ENCODE data around the gene CHAC1.

Gene CHAC1

DNA sequence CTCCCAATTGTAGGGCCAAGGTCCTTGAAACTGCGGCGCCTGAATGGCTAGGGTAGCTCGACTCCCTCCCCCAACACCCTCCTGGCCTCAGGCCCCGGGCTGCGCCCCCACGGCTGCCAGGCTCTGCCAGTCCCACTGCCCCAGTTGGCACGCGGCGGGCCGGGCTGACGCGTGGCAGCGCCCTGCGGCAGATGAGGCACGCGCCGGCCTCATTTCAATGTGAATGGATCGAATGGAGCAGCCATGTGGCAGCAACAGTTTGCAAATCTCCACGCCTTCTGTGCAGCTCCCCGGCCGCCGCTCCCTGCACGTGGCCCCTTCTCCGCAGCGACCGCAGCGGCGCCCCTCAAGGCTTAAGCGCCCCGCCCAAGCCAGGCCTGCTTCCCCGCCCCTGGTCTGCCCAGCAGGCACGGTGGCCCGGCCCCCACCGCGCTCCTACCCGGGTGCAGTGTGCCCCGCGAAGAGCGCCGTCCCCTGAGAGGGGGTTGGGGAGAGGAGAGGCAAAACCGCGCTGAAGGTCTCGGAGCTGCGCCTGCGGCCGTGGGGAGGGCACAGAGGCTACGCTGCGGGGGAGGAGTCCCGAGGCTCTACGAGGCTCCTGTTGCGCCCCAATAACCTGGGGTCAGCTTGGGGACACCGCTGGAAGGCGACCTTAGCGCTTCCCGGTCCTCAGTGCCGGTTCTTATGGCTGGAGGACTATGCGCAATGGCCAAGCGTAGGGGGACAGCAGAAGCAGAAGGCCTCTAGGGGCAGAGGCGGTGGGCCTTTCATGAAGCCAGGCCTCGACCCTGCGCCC, 27.2 kb upstream of the CHAC1 start:
- no peaks in the 10 kb centered on the region for H3K36me3 ChIP-seq (ENCODE audit: control insufficient read depth, insufficient read depth, low read length, severe bottlenecking)
- H3K4me1 ChIP-seq (ENCODE audit: control insufficient read depth, insufficient read depth, low read length) = peaks cover 21% of the 10 kb centered on the region
- H3K9ac ChIP-seq (ENCODE audit: low read length) = no peak overlapping the region
- H3K9me3 ChIP-seq (ENCODE audit: control insufficient read depth, low read length) = no peaks in the 10 kb centered on the region
- H3K4me3 ChIP-seq (ENCODE audit: low read length) = peak overlapping the region; percentile 52
- DNase-seq (ENCODE audit: low read depth) = no peak
- H3K27me3 ChIP-seq (replicated peaks; ENCODE audit: control insufficient read depth, insufficient read depth, low read length) = peaks cover 60% of the 10 kb centered on the region

DNA sequence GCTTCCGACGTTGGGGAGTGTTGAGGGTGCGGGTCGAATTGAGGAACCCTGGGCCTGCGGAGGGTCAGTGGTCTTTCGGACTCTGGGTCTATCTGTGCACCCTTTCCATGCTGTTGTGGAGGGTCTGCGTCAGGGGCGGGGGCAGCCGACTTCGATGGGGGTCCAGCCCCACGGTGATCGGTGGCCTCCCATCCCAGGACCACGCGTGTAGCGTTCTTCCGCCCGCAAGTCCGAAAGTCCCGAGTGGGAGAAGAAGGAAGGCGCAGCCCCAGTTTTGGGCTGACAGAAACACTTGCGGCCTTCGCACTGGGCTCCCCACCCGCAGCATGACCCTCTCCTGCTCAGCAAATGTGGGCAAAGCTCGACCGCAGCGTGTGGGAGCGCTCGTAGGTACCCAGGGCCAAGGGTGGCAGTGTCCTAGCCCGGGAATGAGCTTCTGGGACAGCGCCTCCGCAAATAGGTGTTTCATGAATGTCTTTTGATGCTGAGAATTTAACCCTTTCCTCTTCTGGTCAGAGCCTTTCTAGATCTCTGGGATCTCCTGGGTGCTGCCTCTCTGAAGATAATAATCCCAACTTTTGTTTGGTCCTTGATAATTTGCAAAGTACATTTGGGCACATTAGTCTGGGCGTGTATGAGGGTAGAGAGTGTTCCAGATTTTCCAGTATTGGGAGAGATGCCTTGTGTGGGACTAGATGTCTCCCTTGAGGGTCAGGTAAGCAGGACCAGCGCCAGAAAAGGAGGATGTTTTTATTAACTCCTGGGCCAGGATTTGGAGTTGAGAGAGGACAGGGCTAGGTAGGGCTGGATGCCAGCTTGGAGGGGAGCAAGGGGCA, 26.4 kb upstream of the CHAC1 start:
- peak overlapping the region; percentile 52 for H3K4me3 ChIP-seq (ENCODE audit: low read length)
- H3K27me3 ChIP-seq (replicated peaks; ENCODE audit: control insufficient read depth, insufficient read depth, low read length) = peaks cover 68% of the 10 kb centered on the region
- DNase-seq (ENCODE audit: low read depth) = no peak
- H3K36me3 ChIP-seq (ENCODE audit: control insufficient read depth, insufficient read depth, low read length, severe bottlenecking) = no peaks in the 10 kb centered on the region
- no peak overlapping the region for H3K9ac ChIP-seq (ENCODE audit: low read length)
- H3K9me3 ChIP-seq (ENCODE audit: control insufficient read depth, low read length) = no peaks in the 10 kb centered on the region
- H3K4me1 ChIP-seq (ENCODE audit: control insufficient read depth, insufficient read depth, low read length) = peaks cover 21% of the 10 kb centered on the region

DNA sequence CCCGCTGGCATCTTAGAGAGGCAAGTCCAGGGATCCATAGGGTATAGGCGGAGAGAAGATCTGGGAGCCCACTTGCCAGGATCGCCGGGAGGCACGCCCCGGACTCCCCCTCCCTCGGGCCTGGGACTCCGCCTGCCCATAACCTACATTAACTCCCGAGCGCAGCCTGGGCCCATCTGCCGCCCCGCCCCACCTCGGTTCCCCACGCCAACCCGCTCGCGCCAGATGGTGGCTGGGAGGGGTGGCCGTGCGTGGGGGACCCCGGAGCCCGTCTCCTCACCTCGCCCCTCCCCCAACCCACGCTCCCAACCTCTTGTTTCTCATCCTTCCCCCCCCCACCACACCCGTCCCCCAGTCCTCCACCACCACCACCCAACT, 25.8 kb upstream of the CHAC1 start:
- H3K4me3 ChIP-seq (ENCODE audit: low read length) = no peak overlapping the region
- H3K9me3 ChIP-seq (ENCODE audit: control insufficient read depth, low read length) = no peaks in the 10 kb centered on the region
- no peak overlapping the region for H3K9ac ChIP-seq (ENCODE audit: low read length)
- peaks cover 74% of the 10 kb centered on the region for H3K27me3 ChIP-seq (replicated peaks; ENCODE audit: control insufficient read depth, insufficient read depth, low read length)
- DNase-seq (ENCODE audit: low read depth) = no peak
- no peaks in the 10 kb centered on the region for H3K36me3 ChIP-seq (ENCODE audit: control insufficient read depth, insufficient read depth, low read length, severe bottlenecking)
- peaks cover 21% of the 10 kb centered on the region for H3K4me1 ChIP-seq (ENCODE audit: control insufficient read depth, insufficient read depth, low read length)

DNA sequence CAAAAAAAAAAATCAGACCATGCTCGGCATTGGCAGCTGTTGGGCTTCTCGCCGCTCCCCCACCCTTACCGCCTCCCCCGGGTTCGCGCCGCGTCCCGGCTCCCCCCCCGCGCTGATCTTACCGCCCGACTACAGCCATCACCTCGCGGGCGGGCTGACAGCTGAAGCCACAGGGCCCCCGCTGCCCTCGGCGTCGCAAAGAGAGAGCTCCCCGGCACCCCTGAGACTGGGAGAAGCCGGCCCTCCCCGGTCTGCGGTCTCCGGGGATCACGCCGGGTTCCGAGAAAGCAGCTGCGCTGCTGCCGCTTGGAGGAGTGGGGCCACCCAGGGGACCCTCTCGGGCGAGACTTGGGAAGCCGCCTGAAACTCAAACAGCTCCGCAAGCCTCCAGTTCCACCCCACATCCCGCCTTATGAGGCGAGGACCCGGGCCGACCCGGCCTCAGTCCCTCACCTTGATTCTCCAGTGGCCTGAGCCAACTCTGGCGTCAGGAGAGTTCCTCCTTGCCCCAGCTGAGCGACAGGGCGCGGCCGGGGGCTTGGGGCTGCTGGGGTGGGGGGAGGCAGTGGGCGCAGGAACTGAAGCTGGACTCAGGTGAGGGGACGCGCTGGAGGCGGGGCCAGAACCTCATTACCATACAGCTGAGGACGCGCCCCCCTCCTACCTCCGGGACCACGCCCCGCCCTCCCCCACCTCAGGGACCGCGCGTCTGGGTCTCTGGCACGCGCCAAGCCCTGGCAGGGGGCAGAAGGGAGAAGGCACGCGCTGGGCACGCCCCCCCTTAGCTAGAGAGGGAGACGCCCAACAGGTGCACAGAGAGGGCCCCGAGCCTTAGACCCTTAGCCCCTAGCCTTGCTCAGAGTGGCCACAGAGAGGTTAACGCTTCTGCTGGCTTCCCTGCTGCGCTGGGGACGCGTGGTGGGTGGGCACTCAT, 25.1 kb upstream of the CHAC1 start:
- Histone ChIP-seq H3K27me3 (replicated peaks; ENCODE audit: control insufficient read depth, insufficient read depth, low read length) (peaks cover 79% of the 10 kb centered on the region), H3K9me3 (ENCODE audit: control insufficient read depth, low read length) (no peaks in the 10 kb centered on the region), H3K36me3 (ENCODE audit: control insufficient read depth, insufficient read depth, low read length, severe bottlenecking) (no peaks in the 10 kb centered on the region), H3K4me3 (ENCODE audit: low read length) (no peak overlapping the region), H3K4me1 (ENCODE audit: control insufficient read depth, insufficient read depth, low read length) (peaks cover 21% of the 10 kb centered on the region), H3K9ac (ENCODE audit: low read length) (no peak overlapping the region)
- DNase-seq (ENCODE audit: low read depth) = peak; percentile 36

DNA sequence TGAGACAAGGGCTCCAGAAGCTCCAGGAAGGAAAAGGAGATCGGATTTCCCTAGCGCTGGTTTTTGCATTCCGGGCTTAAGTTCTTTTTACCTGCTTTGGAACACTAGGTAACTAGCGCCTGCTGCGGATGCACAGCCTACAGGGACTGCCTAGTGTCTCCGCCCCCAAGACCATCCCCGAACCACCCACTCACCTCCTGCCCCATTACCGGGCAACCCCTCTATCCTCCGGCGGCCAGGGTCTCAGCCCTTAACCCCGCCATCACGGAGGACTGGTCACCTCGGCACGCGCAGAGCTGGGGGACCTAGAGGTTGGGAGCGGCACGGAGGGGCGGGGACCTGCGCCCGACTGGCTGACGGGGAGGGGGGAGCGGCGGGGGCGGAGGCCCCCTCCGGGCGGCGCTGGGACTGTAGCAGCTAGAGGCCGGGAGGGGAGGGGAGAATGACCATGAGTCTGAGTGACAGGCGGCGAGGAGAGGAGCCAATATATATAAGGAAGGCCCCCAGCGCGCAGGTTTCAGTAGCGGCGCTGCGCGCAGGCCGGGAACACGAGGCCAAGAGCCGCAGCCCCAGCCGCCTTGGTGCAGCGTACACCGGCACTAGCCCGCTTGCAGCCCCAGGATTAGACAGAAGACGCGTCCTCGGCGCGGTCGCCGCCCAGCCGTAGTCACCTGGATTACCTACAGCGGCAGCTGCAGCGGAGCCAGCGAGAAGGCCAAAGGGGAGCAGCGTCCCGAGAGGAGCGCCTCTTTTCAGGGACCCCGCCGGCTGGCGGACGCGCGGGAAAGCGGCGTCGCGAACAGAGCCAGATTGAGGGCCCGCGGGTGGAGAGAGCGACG, 24.2 kb upstream of the CHAC1 start, which contains the start of gene DLL4:
Gene DLL4 (plus strand): TSS at position 520 of the 839 bp plus-strand sequence. CDS start 329 bp downstream, outside the sequence.
- H3K4me1 ChIP-seq (ENCODE audit: control insufficient read depth, insufficient read depth, low read length) = peaks cover 21% of the 10 kb centered on the region
- no peak within 1 kb of the TSS for H3K9ac ChIP-seq (ENCODE audit: low read length)
- H3K9me3 ChIP-seq (ENCODE audit: control insufficient read depth, low read length) = no peaks in the 10 kb centered on the region
- H3K4me3 ChIP-seq (ENCODE audit: low read length) = peak within 1 kb of the TSS; percentile 35
- H3K27me3 ChIP-seq (replicated peaks; ENCODE audit: control insufficient read depth, insufficient read depth, low read length) = peaks cover 71% of the 10 kb centered on the region
- H3K36me3 ChIP-seq (ENCODE audit: control insufficient read depth, insufficient read depth, low read length, severe bottlenecking) = no peaks in the 10 kb centered on the region
- peak; percentile 65 for DNase-seq (ENCODE audit: low read depth)

DNA sequence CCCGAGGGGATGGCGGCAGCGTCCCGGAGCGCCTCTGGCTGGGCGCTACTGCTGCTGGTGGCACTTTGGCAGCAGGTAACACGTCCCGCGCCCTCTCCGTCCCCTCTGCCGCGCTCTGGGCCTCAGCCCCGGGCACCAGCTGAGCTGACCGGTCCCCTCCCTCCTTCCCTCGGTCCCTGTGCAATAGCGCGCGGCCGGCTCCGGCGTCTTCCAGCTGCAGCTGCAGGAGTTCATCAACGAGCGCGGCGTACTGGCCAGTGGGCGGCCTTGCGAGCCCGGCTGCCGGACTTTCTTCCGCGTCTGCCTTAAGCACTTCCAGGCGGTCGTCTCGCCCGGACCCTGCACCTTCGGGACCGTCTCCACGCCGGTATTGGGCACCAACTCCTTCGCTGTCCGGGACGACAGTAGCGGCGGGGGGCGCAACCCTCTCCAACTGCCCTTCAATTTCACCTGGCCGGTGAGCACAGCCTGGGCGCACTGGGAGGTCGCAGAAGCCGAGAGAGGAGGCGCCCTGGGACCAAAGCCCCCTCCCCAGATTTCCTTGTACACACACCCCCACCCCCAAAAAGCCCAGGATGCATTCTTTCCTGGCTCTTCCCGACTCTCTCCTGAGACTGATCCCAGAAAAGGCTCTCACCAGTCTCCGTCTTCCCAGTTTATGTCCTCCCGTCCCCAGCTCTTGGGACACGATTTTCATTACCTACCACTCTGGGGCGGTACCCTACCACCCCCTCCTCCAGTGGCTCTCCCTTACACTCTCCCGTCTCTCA, 23.4 kb upstream of the CHAC1 start:
- no peaks in the 10 kb centered on the region for H3K9me3 ChIP-seq (ENCODE audit: control insufficient read depth, low read length)
- peaks cover 21% of the 10 kb centered on the region for H3K4me1 ChIP-seq (ENCODE audit: control insufficient read depth, insufficient read depth, low read length)
- peak; percentile 81 for DNase-seq (ENCODE audit: low read depth)
- H3K36me3 ChIP-seq (ENCODE audit: control insufficient read depth, insufficient read depth, low read length, severe bottlenecking) = no peaks in the 10 kb centered on the region
- H3K9ac ChIP-seq (ENCODE audit: low read length) = no peak overlapping the region
- peak overlapping the region; percentile 35 for H3K4me3 ChIP-seq (ENCODE audit: low read length)
- H3K27me3 ChIP-seq (replicated peaks; ENCODE audit: control insufficient read depth, insufficient read depth, low read length) = peaks cover 65% of the 10 kb centered on the region

DNA sequence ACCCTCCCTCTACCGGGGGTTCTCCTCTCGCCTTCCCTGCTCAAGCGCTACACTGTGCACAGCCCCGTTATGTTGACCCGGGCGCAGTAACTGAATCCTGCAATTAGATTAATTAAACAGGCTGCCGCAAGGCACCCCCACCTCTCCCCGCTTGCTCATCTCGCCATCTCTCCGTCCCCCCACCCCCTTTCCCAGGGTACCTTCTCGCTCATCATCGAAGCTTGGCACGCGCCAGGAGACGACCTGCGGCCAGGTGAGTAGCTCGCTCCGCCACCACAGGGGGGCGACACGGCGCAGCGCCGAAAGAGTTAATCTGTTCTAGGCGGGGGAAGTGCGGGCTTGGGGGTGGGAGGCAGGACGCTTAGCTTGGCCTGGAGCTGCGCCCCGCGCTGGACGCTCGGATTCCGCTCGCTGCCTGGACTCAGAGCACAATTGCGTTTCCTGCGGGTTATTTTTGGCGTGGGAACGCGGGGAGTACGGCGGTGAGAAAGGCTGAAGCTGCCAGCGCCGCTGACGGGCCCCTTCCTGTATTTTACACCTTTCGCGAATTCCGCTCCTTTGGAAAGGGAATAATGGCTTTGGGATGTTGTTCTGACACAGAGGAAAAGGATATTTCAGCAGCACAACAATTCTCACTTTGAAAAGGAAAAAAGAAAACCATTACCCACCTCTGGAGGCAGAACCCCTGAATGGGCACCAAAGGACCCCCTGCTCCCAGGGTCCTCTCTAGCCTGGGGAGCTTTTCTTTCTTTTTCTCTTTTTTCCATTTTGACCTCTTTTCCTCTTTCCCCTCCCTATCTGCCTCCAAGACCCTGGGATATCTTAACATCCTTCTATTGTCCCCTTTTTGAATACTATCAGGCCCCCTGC, 22.6 kb upstream of the CHAC1 start:
- no peaks in the 10 kb centered on the region for H3K36me3 ChIP-seq (ENCODE audit: control insufficient read depth, insufficient read depth, low read length, severe bottlenecking)
- H3K27me3 ChIP-seq (replicated peaks; ENCODE audit: control insufficient read depth, insufficient read depth, low read length) = peaks cover 67% of the 10 kb centered on the region
- no peak overlapping the region for H3K9ac ChIP-seq (ENCODE audit: low read length)
- DNase-seq (ENCODE audit: low read depth) = peak; percentile 47
- H3K4me3 ChIP-seq (ENCODE audit: low read length) = no peak overlapping the region
- H3K9me3 ChIP-seq (ENCODE audit: control insufficient read depth, low read length) = no peaks in the 10 kb centered on the region
- peaks cover 21% of the 10 kb centered on the region for H3K4me1 ChIP-seq (ENCODE audit: control insufficient read depth, insufficient read depth, low read length)

DNA sequence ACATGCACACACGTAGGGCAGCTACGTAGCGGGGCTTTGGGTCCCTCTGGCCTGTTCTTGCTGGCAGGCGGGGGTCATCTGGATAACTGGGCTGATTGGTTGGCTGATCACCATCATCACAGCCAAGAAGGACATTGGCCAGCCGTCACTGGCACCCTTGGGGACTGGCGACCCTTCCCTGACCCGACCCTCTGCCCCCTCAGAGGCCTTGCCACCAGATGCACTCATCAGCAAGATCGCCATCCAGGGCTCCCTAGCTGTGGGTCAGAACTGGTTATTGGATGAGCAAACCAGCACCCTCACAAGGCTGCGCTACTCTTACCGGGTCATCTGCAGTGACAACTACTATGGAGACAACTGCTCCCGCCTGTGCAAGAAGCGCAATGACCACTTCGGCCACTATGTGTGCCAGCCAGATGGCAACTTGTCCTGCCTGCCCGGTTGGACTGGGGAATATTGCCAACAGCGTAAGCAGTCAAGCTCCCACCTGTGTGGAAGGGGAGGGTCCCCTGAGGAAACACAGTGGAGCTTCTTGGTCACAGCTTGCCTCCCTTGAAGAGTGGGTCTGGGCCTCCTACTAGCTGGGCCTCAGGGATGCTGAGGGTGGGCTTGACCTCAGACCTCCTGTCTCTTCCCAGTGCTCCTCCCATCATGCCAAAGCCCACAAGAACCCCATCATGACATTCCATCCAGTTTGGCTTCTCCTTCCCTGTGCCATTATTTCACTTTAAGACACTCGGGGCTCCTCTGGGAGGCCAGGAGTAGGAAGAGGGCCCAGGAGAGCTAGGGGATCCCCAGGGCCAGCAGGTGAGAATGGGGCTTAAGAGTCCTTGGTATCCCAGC, 21.8 kb upstream of the CHAC1 start:
- no peak overlapping the region for H3K9ac ChIP-seq (ENCODE audit: low read length)
- H3K9me3 ChIP-seq (ENCODE audit: control insufficient read depth, low read length) = no peaks in the 10 kb centered on the region
- peaks cover 17% of the 10 kb centered on the region for H3K4me1 ChIP-seq (ENCODE audit: control insufficient read depth, insufficient read depth, low read length)
- peaks cover 71% of the 10 kb centered on the region for H3K27me3 ChIP-seq (replicated peaks; ENCODE audit: control insufficient read depth, insufficient read depth, low read length)
- H3K36me3 ChIP-seq (ENCODE audit: control insufficient read depth, insufficient read depth, low read length, severe bottlenecking) = no peaks in the 10 kb centered on the region
- no peak overlapping the region for H3K4me3 ChIP-seq (ENCODE audit: low read length)
- no peak for DNase-seq (ENCODE audit: low read depth)

DNA sequence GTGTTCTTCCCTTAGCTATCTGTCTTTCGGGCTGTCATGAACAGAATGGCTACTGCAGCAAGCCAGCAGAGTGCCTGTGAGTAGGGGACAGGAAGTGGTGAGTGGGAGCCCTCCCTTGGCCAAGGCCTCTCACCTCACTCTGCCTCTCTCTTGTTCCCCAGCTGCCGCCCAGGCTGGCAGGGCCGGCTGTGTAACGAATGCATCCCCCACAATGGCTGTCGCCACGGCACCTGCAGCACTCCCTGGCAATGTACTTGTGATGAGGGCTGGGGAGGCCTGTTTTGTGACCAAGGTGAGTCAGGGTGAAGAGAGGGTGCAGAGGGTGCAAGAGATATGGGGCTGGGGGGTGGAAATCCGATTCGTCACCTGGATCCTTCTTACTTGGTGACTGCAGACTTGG, 21.1 kb upstream of the CHAC1 start:
- Histone ChIP-seq H3K9ac (ENCODE audit: low read length) (no peak overlapping the region), H3K36me3 (ENCODE audit: control insufficient read depth, insufficient read depth, low read length, severe bottlenecking) (no peaks in the 10 kb centered on the region), H3K9me3 (ENCODE audit: control insufficient read depth, low read length) (no peaks in the 10 kb centered on the region), H3K4me1 (ENCODE audit: control insufficient read depth, insufficient read depth, low read length) (peaks cover 17% of the 10 kb centered on the region), H3K4me3 (ENCODE audit: low read length) (no peak overlapping the region), H3K27me3 (replicated peaks; ENCODE audit: control insufficient read depth, insufficient read depth, low read length) (peaks cover 64% of the 10 kb centered on the region)
- no peak for DNase-seq (ENCODE audit: low read depth)
